ENCODE results near the gene ZC3H6. TPM values are rescaled to one million over a fixed set of nuclear protein-coding genes. Genes with fewer than 3 reads are reported as not detected.
"Not testable (repeated sequence)": the region's sequence is repeated elsewhere in the genome, so short reads cannot be mapped to it uniquely, and the experiment has no call there.

ZC3H6 gene
- total RNA-seq, 1 donor from 2014 or later: 16.6 TPM

DNA sequence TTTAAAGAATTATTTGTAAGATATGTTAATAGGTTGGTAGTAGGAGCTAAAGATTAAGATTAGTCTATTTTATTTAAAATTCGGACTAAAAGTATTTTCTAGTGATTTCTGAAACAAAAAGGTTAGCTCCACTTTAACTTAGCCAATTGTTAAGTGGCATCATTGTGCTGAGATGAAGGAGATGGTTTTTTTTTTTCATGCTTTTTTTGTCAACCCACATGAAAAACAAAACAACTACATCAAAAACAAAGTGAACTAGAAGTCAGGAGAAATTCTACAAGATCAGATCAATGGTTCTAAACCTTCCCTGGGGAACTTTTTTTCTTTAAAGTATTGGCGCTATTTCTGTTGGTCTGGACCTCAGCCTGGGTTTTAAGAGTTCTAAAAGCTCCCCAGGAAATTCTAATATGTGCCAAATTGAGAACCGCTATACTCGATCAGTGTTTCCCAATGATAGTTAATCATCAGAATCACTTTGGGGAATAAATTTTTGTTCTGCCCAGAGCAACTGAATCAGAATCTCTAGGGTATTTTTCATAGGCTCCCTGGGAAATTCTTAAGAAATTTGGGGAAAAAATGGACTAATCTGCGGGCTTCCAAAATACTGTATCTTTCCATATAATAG lies 2.3 kb downstream of the ZC3H6 start:
- H3K27ac ChIP-seq: no peak overlapping the region
- H3K9me3 ChIP-seq: no peaks in the 10 kb centered on the region
- TF ChIP-seq, protein P1, sequence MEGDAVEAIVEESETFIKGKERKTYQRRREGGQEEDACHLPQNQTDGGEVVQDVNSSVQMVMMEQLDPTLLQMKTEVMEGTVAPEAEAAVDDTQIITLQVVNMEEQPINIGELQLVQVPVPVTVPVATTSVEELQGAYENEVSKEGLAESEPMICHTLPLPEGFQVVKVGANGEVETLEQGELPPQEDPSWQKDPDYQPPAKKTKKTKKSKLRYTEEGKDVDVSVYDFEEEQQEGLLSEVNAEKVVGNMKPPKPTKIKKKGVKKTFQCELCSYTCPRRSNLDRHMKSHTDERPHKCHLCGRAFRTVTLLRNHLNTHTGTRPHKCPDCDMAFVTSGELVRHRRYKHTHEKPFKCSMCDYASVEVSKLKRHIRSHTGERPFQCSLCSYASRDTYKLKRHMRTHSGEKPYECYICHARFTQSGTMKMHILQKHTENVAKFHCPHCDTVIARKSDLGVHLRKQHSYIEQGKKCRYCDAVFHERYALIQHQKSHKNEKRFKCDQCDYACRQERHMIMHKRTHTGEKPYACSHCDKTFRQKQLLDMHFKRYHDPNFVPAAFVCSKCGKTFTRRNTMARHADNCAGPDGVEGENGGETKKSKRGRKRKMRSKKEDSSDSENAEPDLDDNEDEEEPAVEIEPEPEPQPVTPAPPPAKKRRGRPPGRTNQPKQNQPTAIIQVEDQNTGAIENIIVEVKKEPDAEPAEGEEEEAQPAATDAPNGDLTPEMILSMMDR (IDR thresholded peaks at IDR 0.05): no peak
- no peaks in the 10 kb centered on the region for H3K27me3 ChIP-seq
- ATAC-seq (no peak), DNase-seq (no peak)
- H3K4me1 ChIP-seq: peaks cover 14% of the 10 kb centered on the region
- intact Hi-C loops (cut with DNase I): no loop called here
- H3K4me3 ChIP-seq: no peak overlapping the region
- no peaks in the 10 kb centered on the region for H3K36me3 ChIP-seq

DNA sequence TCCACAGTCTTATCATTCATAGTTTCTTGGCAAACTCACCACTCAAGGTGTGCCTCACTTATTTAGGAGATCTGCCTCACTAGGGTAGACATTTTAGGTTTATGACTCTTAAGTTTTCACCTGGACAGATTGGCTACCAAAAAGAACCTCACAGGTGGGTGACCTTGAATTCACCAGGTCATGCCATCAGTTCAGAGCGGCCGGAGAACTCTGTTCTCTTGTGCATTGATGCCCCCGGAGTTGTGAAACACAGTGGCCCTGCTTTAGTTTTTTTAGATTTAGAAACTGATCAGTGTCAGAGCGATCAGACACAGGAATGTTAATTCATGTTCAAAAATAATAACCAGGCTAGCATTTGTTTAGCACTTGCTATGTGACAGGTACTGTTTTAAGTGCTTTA lies 6.7 kb downstream of the ZC3H6 start:
- intact Hi-C loops (cut with DNase I); H3K27me3 ChIP-seq; H3K4me1 ChIP-seq; H3K4me3 ChIP-seq; DNase-seq; H3K27ac ChIP-seq; H3K9me3 ChIP-seq; ATAC-seq; H3K36me3 ChIP-seq: not testable (repeated sequence)

DNA sequence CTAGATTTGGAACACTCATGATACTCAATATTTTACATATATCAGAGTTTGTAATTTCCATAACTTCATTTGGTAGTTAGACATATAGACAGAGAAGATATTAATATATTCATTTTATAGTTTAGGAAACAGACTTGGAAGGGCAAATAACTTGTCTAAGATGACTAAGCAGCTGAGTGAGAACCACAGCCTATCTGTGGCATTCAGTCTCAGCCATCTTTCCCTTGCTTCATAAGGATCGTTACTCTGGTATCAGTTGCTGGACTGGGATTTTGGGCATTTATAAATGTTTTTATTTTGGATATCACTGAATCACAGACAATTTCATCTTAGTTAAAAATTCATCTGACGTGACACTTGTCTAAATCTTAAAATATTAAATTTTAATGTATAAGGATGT lies 8.1 kb downstream of the ZC3H6 start:
- H3K4me1 ChIP-seq; H3K27me3 ChIP-seq; H3K36me3 ChIP-seq; DNase-seq; H3K4me3 ChIP-seq; H3K9me3 ChIP-seq; ATAC-seq; intact Hi-C loops (cut with DNase I); H3K27ac ChIP-seq: not testable (repeated sequence)

DNA sequence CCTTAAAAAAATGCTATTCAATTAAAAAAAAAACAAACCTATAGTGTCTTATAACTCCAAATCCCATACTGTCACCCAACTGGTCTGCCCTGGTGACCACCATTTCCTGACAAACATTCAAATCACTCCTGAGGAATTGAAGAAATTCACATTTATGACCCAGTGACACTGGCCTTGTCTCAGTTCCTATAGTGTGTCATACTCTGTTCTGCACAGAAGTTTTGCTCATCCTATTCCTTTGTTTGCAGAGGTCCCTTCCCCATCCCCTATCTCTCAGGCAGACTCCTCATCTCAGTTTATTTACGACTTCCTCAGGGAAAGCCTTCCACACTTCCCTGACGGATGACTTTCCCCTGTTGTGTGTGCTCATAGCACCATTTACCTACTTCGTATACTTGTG lies 14.7 kb downstream of the ZC3H6 start:
- H3K27ac ChIP-seq: no peak overlapping the region
- DNase-seq: no peak
- H3K9me3 ChIP-seq: no peaks in the 10 kb centered on the region
- no peaks in the 10 kb centered on the region for H3K27me3 ChIP-seq
- no peak overlapping the region for H3K4me3 ChIP-seq
- no peaks in the 10 kb centered on the region for H3K4me1 ChIP-seq
- intact Hi-C loops (cut with DNase I): no loop called here
- TF ChIP-seq, protein P1 (IDR thresholded peaks at IDR 0.05): no peak
- no peaks in the 10 kb centered on the region for H3K36me3 ChIP-seq
- no peak for ATAC-seq

- Histone ChIP-seq H3K9me3 (no peaks in the 10 kb centered on the region), H3K36me3 (no peaks in the 10 kb centered on the region), H3K27ac (no peak overlapping the region), H3K27me3 (no peaks in the 10 kb centered on the region), H3K4me1 (no peaks in the 10 kb centered on the region), H3K4me3 (no peak overlapping the region)
- intact Hi-C loops (cut with DNase I): no loop called here
- DNase-seq (no peak), ATAC-seq (no peak)
- TF ChIP-seq, protein P1 (IDR thresholded peaks at IDR 0.05): no peak
Measured at GRCh38 chr2:112290648-112291047, 15.3 kb downstream of the ZC3H6 start.

- Histone ChIP-seq H3K9me3 (no peaks in the 10 kb centered on the region), H3K4me3 (no peak overlapping the region), H3K27ac (no peak overlapping the region), H3K36me3 (no peaks in the 10 kb centered on the region), H3K27me3 (no peaks in the 10 kb centered on the region), H3K4me1 (no peaks in the 10 kb centered on the region)
- ATAC-seq (no peak), DNase-seq (no peak)
- intact Hi-C loops (cut with DNase I): no loop called here
- TF ChIP-seq, protein P1 (IDR thresholded peaks at IDR 0.05): no peak
Measured at GRCh38 chr2:112293636-112294401, 18.4 kb downstream of the ZC3H6 start.
